SJSA1 (cell line): ENCODE data around the gene THSD4. TPM values are rescaled to one million over a fixed set of nuclear protein-coding genes. Genes with fewer than 3 reads are reported as not detected.
"Not testable (repeated sequence)": the region's sequence is repeated elsewhere in the genome, so short reads cannot be mapped to it uniquely, and the experiment has no call there.

ENCODE experiments used
- DNase-seq, 2 experiments: peaks; one replicate each; pipeline ENCODE4 v3.0.0-alpha.2; 2015 to 2020; ENCODE audit warnings: low spot score in 2 of 2, low read depth in 1 of 2
- H3K27ac ChIP-seq: fragments of 250-450 bp; sonication (Bioruptor Pico); 2 replicates; pipeline ENCODE4 v1.5.1; 2020; ENCODE audit warnings: mild to moderate bottlenecking, moderate library complexity
- H3K27me3 ChIP-seq: fragments of 250-450 bp; sonication (Bioruptor Pico); replicated peaks from 2 replicates; pipeline ENCODE4 v1.5.1; 2020; ENCODE audit warnings: mild to moderate bottlenecking, moderate library complexity
- H3K36me3 ChIP-seq: fragments of 250-450 bp; sonication (Bioruptor Pico); 2 replicates; pipeline ENCODE4 v1.5.1; 2020; ENCODE audit warnings: mild to moderate bottlenecking
- H3K4me1 ChIP-seq: fragments of 250-450 bp; sonication (Bioruptor Pico); replicated peaks from 2 replicates; pipeline ENCODE4 v1.6.1; 2021; ENCODE audit warnings: mild to moderate bottlenecking
- H3K4me3 ChIP-seq: fragments of 250-450 bp; sonication (Bioruptor Pico); 2 replicates; pipeline ENCODE4 v1.5.1; 2020; ENCODE audit warnings: mild to moderate bottlenecking
- H3K9me3 ChIP-seq: fragments of 250-450 bp; sonication (Bioruptor Pico); replicated peaks from 2 replicates; pipeline ENCODE4 v1.5.1; 2020; ENCODE audit warnings: mild to moderate bottlenecking
- total RNA-seq: library from RNA; depleted of rRNA; stranded (reverse); fragments of >200 nt; shearing (Covaris generic); gene quantifications from 2 replicates; pipeline ENCODE4 v1.2.3, GENCODE V29; 2014

THSD4 gene
- total RNA-seq, 1 experiment from 2014 or later, result 14.6 TPM

GRCh38 chr15:71422530-71423259 is 307.4 kb downstream of the THSD4 start:
- no peak for DNase-seq
- Histone ChIP-seq H3K4me1 (no peaks in the 10 kb centered on the region), H3K9me3 (no peaks in the 10 kb centered on the region), H3K27ac (no peak overlapping the region), H3K27me3 (no peaks in the 10 kb centered on the region), H3K4me3 (no peak overlapping the region), H3K36me3 (no peaks in the 10 kb centered on the region)

GRCh38 chr15:71424765-71425164 is 309.5 kb downstream of the THSD4 start:
- H3K27ac ChIP-seq, result no peak overlapping the region
- no peaks in the 10 kb centered on the region for H3K4me1 ChIP-seq
- no peaks in the 10 kb centered on the region for H3K27me3 ChIP-seq
- DNase-seq, result no peak
- no peak overlapping the region for H3K4me3 ChIP-seq
- H3K36me3 ChIP-seq, result no peaks in the 10 kb centered on the region
- H3K9me3 ChIP-seq, result no peaks in the 10 kb centered on the region

GRCh38 chr15:71425388-71425787 is 310.1 kb downstream of the THSD4 start:
- Histone ChIP-seq H3K27ac (no peak overlapping the region), H3K36me3 (no peaks in the 10 kb centered on the region), H3K9me3 (no peaks in the 10 kb centered on the region)

GRCh38 chr15:71426792-71427191 is 311.5 kb downstream of the THSD4 start:
- no peak overlapping the region for H3K4me3 ChIP-seq
- H3K36me3 ChIP-seq, result no peaks in the 10 kb centered on the region
- H3K27me3 ChIP-seq, result no peaks in the 10 kb centered on the region
- DNase-seq, result no peak
- no peak overlapping the region for H3K27ac ChIP-seq
- no peaks in the 10 kb centered on the region for H3K9me3 ChIP-seq
- H3K4me1 ChIP-seq, result no peaks in the 10 kb centered on the region

More at GRCh38 chr15:71425388-71425787, 310.1 kb downstream of the THSD4 start:
- no peak for DNase-seq
- no peaks in the 10 kb centered on the region for H3K27me3 ChIP-seq
- no peaks in the 10 kb centered on the region for H3K4me1 ChIP-seq
- H3K4me3 ChIP-seq, result no peak overlapping the region

- Histone ChIP-seq H3K4me1 (0 out of 2 replicates have a peak, but pooled peaks cover 3% of the 10 kb centered on the region), H3K9me3 (no peaks in the 10 kb centered on the region), H3K27ac (no peak overlapping the region), H3K27me3 (no peaks in the 10 kb centered on the region), H3K4me3 (no peak overlapping the region), H3K36me3 (no peaks in the 10 kb centered on the region)
- DNase-seq, result no peak
These were observed 315.5 kb downstream of the THSD4 start for GRCh38 chr15:71430782-71431181.

- DNase-seq, result no peak
- Histone ChIP-seq H3K36me3 (no peaks in the 10 kb centered on the region), H3K27me3 (no peaks in the 10 kb centered on the region), H3K27ac (no peak overlapping the region), H3K4me3 (no peak overlapping the region), H3K4me1 (0 out of 2 replicates have a peak, but pooled peaks cover 3% of the 10 kb centered on the region), H3K9me3 (no peaks in the 10 kb centered on the region)
These were observed 316.4 kb downstream of the THSD4 start for GRCh38 chr15:71431343-71432336.

GRCh38 chr15:71433402-71433801 is 318.1 kb downstream of the THSD4 start:
- Histone ChIP-seq H3K36me3 (no peaks in the 10 kb centered on the region), H3K4me3 (no peak overlapping the region), H3K27ac (no peak overlapping the region), H3K9me3 (no peaks in the 10 kb centered on the region), H3K4me1 (peaks cover 11% of the 10 kb centered on the region), H3K27me3 (no peaks in the 10 kb centered on the region)
- no peak for DNase-seq

- no peak for DNase-seq
These were observed 319.5 kb downstream of the THSD4 start for GRCh38 chr15:71434774-71435173.

GRCh38 chr15:71435552-71435951 is 320.3 kb downstream of the THSD4 start:
- Histone ChIP-seq H3K4me1 (peaks cover 13% of the 10 kb centered on the region), H3K9me3 (no peaks in the 10 kb centered on the region), H3K4me3 (no peak overlapping the region), H3K27me3 (no peaks in the 10 kb centered on the region), H3K27ac (no peak overlapping the region), H3K36me3 (no peaks in the 10 kb centered on the region)
- no peak for DNase-seq

More at GRCh38 chr15:71434774-71435173, 319.5 kb downstream of the THSD4 start:
- H3K27ac ChIP-seq, result no peak overlapping the region
- peaks cover 13% of the 10 kb centered on the region for H3K4me1 ChIP-seq
- H3K36me3 ChIP-seq, result no peaks in the 10 kb centered on the region
- no peak overlapping the region for H3K4me3 ChIP-seq
- no peaks in the 10 kb centered on the region for H3K27me3 ChIP-seq
- H3K9me3 ChIP-seq, result no peaks in the 10 kb centered on the region

GRCh38 chr15:71436854-71437253 is 321.6 kb downstream of the THSD4 start:
- no peak overlapping the region for H3K4me3 ChIP-seq
- H3K27ac ChIP-seq, result no peak overlapping the region
- no peaks in the 10 kb centered on the region for H3K36me3 ChIP-seq
- peaks cover 13% of the 10 kb centered on the region for H3K4me1 ChIP-seq
- DNase-seq, result no peak
- H3K9me3 ChIP-seq, result no peaks in the 10 kb centered on the region
- no peaks in the 10 kb centered on the region for H3K27me3 ChIP-seq

GRCh38 chr15:71437404-71437803 is 322.1 kb downstream of the THSD4 start:
- Histone ChIP-seq H3K9me3 (no peaks in the 10 kb centered on the region), H3K36me3 (no peaks in the 10 kb centered on the region), H3K27ac (no peak overlapping the region), H3K27me3 (no peaks in the 10 kb centered on the region), H3K4me1 (peaks cover 13% of the 10 kb centered on the region), H3K4me3 (no peak overlapping the region)
- no peak for DNase-seq

GRCh38 chr15:71437919-71438318 is 322.6 kb downstream of the THSD4 start:
- no peak overlapping the region for H3K27ac ChIP-seq

GRCh38 chr15:71439478-71439877 is 324.2 kb downstream of the THSD4 start:
- not testable (repeated sequence) for H3K36me3 ChIP-seq, H3K27me3 ChIP-seq, H3K27ac ChIP-seq, H3K9me3 ChIP-seq, DNase-seq, H3K4me3 ChIP-seq
- H3K4me1 ChIP-seq, result peaks cover 13% of the 10 kb centered on the region

More at GRCh38 chr15:71437919-71438318, 322.6 kb downstream of the THSD4 start:
- Histone ChIP-seq H3K36me3 (no peaks in the 10 kb centered on the region), H3K4me3 (no peak overlapping the region), H3K4me1 (peaks cover 13% of the 10 kb centered on the region), H3K27me3 (no peaks in the 10 kb centered on the region), H3K9me3 (no peaks in the 10 kb centered on the region)
- no peak for DNase-seq
